ENCODE data around the gene CBFA2T3.

Gene CBFA2T3

DNA sequence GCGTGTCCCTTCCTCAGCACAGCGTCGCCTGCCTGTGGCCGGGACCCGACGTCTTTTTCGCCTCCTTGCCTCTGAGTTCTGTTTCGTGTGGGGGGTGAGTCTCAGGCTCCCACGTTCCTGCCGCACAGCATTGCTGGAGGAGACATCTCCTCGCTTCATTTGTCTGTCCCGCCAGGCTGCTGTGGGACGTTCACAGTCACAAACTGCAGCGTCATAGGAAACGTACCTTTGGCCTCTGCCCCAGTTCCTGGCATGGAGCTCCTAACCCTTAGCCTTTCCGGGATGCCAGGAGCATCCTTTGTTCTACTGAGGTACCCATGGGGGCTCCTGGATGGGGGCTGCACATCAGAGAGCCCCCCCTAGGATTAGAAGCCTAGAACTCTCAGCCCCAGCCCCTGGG, 18.2 kb upstream of the CBFA2T3 start:
- DNase-seq: no peak

DNA sequence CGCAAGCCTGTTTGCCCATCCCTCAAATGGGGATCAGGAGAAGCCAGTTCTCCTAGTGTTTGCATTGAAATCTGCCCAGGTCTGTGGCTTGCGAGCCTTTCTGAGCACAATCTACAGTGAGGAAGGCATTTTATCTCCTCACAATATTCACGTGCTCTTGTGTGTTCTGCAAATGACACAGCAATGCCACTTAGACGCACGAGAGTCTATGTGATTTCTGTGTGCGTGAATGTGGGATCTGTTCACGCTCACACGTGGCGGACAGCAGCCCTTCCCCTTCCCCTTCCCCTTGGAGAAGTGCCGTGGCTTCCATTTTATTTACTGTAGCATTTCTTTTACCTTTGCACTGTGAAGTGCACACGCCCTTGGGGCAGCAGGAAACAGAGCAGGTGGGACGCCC, 17.7 kb upstream of the CBFA2T3 start:
- DNase-seq: no peak

DNA sequence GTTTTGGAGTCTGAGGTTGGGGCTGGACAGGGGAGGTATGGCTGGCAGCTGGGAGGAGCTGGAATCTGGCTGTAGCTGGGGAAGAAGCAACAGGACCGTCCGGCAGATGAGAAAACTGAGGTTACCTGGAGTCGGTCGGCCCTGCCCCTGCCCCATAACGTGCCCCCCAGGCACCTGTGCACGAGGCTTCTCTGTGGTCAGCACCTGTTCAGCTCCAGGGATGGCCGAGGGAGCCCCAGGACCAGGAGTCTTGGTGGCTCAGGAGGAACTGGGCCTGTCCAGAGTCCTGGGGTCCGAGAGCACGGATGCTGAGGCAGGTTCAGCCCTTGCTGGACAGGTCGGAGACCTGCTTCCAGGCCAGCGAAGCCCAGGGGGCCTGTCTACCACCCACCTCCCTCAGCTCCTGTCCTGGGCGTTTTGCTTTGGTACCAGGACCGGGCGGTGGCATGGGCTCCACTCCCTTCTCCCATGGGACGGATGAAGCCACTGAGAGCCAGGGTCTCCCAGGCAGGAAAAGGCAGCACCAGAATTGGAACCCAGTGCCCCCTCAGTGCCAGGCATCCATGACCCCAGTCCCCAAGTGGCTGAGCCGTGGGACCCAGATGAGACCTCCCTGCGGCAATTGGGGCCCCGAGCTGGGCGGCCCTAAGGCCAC, 17.1 kb upstream of the CBFA2T3 start:
- no peak for DNase-seq

DNA sequence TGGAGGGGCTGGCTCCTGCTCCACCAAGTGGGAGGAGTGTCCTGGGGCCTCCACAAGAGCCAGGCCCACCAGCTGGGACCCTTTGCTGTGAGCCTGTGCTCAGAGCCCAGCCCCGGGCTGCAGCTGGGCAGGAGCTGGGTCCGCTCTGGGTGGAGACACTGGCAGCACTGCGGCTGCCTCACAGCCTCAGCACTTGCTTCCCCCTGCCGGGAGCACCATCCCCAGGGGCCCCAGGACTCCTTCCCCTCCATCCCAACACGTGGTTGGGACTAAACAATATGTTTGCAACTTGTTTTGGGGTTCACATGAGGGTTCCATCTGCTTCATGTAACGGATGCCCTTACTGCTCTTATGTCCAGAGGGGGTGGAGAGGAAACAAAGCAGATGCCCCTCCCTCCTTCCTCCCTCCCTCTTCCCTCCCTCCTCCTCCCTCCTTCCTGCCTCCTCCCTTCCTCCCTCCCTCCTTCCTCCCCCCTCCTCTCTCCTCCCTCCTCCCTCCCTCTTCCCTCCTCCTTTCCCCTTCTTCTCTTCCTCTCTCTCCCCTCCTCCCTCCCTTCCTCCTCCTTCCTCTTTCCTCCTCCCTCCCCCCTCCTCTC, 16.3 kb upstream of the CBFA2T3 start:
- DNase-seq: no peak

DNA sequence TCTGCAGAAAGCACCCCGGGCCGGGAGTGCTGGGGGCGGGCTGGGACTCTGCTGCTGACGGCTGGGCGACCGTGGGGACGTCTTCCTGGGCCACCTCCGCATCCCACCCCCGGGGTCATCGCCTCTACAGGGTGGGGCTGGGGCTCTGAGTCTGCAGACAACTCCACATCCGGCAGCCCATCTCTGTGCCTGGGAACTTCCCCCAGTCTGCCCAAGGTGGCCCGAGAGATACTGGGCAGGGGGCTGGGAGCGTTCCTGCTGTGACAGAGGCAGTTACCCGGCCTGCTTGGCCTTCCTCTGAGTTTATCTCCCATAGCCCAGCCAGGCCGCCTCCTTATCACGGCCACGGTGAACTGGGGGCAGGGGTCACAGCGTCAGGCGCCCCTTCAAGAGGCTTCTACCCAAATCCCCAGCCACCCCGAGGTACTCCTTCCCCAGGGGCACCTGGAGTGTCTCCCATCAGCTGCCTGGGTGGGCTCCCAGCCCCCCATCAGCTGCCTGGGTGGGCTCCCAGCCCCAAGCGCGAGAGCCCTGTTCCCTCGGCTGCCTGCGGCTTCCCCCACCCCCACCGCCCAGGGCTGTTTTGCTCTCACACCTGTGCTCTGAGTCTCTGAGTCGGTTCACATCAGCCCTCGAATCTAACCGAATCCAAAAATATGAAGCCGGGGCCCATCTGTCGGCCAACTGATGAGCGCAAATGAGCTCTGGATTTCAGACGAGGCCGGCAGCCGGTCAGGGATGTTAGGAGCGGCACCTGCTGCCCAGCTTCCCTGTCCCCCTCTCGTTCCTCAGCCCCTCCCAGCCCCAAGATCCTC, 15.6 kb upstream of the CBFA2T3 start:
- peak; percentile 81 for DNase-seq

DNA sequence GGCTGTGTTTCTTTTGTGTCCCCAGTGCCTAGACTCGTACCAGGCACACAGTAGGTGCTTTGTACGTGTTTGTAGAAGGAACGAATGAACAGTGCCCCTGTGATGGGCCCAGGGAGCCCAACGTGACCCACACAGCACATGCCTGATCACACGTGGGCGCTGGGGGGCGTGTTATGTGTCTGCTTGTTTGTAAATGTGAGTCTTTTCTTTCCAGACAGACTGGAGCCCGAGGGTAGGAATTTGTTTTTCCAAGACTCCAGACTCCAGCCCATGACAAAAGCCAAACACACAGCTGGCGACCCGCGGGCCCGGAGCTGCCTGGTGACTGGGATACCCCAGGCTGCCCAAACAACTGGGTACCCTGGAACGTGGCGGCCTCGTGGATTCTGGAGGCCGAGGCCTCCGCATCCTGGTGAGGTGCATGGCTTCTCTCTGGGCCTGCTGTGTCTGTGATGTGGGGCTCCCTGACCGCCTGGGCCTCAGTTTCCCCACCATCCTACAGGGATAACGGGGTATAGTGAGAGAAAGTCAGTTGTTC, 14.9 kb upstream of the CBFA2T3 start:
- no peak for DNase-seq

DNA sequence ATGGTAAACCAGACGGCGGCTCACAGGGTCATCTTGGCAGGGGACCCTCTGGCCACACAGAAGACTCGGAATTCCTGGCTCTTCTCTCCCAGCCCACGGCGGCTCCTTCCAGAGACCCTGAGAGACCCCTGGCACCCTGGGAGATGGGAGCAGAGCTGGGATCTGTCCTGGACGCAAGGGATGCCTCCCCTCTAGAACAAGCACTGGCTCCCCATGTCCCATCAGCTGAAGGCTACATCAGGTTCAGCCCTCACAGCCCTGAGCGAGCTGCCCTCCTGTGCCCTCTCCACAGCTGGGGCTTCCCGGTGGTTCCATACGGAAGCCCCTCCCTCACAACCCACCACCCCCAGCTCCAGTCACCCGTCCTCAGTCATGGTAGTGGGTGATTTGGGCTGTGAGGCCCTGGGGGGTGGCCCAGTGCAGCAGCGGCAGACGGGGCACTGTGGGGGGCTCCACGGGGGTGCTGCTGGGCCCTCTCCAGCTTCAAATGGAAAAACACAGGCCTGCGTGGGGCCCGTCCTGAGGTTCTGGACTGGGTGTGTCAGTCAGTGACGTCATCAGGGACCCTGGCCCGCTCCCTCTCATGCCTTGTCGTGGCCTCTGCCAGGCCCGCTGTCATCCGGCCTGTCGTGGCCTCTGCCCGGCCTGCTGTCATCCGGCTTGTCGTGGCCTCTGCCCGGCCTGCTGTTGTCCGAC, 13.0 kb upstream of the CBFA2T3 start:
- DNase-seq: no peak

DNA sequence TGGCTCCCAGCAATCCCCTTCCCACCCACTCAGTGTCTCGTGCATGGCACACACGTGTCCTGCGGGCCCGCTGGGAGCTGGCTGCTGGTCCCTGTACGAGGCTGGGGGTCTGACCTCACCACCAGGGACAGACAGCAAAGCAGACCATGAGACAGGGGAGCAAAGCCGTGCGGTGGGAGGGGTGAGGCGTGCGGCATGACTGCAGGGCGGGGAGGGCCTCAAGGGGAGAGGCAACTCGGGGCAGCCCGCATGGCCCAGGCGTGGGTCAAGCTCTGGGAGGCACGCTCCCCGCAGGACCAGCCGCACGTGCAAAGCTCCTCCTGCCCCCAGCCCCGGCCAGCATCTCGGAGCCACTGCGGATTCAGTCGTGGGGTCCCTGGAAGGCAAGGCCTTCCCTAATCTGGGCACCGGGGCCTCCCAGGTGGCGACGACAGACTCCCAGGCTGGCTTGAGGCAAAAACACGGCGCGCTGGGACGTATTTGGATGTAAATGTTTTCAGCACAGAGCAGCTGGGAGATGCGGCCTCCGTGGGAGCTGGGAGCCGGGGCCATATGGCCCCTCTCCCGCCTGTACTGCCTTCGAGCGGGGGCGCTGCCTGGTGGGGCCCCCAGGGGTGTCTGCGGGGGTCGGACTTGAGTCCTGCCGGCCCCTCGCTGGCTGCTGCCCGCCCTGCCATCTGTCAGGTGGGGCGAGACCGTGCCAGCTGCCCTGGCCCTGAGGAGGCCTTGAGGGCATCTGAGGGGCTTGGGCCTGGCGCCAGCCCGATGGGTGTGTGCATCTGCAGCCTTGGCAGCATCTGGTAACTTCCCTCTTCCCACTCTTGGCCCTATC, 12.2 kb upstream of the CBFA2T3 start:
- DNase-seq: peak; percentile 95

DNA sequence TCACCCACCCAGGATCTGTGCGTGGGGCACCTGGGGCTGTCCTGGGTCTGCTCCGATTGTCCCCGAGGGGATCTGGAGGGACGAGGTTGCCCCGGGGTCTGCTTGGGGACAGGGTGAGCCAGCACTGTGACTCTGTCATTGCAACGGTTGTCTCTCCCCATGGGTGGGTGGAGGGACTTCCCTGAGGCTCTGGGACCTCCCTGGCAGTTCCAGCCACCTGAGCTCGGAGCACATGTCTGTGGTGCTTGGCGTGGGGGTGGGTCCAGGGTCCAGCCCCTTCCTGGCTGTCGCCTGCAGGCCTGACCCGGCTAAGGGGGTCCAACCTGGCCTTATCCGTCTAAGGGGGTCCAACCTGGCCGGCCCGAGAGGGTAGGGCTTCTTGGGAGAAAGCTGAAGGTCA, 8.5 kb upstream of the CBFA2T3 start:
- DNase-seq: no peak

DNA sequence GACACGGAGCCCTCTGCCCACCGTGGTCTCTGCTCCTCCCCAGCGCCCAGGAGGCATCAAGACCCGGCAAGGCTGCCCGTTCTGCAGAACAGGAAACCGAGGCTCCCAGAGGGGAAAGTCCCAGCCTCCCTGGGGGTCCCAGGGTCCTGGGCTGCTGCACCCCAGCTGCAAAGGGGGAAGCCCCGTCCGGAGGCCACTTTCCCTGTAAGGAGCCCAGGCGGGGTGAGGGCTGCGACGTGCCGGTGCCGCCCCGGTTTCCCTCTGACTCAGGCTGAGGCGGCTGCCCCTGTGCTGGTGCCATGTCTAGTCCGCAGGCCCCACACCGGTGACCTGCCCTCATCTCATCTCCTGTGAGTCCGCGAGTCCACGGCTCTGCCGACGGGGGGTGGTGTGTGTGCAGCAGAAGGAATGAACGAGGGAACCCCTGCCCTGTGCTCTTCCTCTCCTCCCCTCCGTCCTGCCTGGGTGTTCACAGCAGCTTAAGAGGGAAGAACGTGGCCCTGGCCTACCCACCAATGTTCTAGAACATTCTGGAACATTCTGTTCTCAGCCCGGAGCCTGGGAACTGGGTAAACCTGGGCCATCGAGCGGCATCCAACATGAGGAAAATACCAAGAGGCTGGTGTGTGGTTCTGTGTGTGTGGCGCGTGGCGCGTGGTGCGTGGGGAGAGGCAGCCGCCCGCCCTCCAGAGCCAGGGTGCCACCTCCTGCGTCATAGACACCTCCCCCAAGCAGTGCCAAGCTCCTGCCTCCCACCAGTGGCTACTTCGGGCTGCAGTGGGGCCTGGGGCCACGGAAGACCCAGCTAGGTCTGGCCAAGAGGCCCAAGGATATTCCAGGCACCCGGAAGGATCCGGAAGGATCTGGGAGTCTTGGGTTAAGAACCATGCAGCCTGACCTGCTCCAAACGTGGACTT, 7.0 kb upstream of the CBFA2T3 start:
- no peak for DNase-seq

DNA sequence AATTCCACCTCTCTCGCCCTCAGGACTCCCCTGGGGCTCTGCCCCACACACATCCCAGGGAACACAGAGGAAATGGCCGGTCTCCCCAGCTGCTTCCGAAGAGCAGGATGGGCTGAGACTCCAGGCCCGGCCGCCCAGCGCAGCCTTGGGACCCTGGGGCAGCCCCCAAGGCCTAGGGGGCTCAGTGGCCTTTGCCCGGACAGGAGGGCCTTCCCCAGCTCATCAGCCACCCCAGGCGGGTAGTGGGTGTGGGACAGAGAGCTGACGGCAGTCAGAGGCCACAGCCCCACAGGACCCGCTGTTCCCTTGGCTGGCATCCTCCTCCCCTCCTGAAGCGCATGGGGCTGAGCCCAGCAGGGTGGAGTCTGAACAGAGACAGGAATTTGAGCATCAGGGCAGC, 6.2 kb upstream of the CBFA2T3 start:
- no peak for DNase-seq

DNA sequence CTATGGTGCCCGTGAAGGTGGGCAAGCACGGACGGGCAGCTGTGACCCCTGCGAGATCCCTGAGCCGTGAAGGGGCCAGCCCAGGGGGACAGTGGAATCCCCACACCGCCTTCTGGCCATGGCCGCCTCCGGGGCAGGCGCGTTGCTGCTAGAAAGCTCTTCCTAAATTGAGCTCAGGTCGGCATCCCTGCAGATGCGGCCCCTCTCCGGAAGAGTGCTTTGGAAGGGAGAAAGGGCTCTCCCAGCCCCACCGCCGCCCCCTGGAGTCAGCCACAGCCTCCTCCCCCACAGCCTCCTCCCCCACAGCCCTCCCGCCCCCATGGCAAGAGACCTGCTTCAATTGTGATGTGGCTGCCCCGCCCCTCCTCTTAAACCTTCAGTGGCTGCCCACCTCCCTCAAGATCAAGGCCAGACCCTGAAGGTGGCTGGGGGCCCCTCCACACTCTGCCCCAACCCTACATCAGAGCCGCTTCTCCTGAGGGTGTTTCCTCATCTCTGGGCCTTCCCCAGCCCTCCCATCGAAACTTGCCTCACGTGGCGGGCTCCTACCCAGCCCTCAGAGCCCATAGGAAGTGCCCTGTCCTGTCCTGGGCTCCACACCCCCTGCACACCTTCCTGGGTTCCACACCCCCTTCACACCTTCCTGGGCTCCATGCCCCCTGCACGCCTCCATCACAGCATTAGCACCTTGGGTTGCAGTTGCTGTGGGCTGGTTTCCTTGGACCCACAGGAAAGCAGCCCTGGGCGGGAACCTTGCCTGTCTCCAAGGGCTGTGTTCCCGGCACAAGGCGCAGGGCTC, 5.5 kb upstream of the CBFA2T3 start:
- no peak for DNase-seq

DNA sequence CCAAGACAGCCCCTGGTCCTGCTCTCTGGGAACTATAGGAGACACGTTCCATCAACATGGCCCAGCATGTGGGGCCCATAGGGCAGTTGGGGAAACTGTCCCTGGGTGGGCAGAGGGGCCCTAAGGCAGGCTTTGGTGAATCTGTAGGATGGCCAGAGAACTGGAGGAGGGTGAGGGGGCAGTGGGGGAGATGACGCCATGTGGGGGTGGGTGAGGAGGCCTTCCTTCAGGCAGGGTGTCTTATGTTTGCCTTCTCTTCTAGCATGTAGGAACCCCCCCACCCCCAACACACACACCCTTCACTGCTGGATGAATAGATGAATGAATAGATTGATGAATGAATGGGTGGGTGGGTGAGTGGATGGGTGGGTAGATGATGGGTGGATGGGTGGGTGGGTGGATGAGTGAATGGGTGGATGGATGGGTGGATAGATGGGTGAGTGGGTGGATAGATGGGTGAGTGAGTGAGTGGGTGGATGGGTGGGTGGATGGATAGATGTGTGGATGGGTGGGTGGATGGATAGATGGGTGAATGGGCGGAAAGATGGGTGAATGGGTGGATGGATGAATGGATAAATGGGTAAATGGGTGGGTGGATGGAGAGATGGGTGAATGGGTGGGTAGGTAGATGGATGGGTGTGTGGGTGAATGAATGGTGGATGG, 2.5 kb upstream of the CBFA2T3 start:
- DNase-seq: no peak

DNA sequence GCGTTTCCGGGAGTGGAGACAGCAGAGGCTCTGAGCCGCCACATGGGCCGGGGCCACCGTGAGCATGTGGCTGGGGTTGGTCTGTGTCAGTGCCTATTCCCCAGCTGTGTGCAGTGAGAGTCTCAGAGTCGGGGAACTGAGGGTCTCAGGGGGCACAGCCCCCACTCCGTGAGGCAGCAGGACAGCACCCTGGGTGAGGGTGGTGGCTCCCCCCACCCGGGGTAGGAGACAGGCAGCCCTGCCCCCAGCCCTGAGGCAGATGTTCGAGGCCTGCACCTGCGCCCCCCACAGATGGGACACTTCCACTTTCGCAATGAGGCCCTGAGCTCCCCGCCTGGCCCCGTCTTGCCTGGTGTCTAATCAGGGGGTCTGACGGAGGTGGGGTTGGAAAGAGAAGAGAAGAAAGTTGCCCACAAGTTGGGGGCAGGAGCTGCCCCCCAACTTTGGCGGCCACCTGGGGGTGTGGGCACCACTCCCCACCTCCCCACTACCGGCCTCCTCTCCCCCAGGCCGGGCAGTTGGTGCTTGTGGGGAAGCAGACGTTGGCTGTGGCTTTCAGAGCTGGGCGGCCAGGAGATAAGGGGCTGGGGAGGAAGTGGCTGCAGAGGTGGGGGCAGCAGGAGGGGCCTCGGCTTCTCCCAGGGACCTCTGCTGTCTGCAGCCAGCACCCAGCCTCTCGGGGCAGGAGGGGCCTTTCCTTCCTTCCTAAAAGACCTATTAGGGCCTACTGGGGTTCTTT, 1.8 kb upstream of the CBFA2T3 start:
- DNase-seq: no peak

DNA sequence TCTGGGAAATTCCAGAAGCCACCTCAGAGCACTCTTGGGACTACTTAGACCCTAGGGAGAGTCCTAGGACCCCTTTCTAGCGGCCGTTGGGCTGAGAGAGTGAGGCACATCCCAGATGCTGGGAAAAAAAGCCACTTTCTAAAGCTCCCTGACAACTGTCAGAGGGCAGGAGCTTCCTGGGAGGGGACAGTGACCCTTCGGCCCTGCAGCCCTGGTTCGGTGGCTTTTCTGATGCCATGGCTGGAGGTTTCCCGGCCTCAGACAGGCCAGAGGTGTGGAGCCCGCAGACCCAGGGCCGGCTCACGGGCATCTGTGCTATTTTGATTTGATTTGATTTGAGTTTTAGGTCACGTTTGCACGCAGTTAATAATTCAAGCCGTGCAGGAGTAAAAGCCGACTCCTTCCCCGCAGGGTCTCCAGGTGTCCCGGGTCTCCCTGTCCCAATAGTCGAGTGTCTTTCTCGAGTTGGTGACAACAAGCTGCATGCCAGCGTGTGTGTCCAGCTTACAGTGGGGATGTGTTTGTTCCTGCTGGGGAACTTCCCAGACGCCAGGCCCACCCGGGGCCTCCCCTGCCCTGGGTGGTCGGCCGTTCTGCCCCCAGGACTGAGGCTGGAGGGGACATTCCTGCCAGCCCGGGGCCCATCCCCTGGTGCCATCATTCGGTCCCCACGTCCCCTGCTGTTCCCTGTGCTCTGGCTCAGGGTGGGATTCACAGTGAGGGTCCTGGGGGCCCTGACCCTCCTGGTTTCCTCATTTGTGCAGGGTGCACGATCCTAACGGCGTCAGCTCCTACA, 1.0 kb upstream of the CBFA2T3 start:
- DNase-seq: no peak

DNA sequence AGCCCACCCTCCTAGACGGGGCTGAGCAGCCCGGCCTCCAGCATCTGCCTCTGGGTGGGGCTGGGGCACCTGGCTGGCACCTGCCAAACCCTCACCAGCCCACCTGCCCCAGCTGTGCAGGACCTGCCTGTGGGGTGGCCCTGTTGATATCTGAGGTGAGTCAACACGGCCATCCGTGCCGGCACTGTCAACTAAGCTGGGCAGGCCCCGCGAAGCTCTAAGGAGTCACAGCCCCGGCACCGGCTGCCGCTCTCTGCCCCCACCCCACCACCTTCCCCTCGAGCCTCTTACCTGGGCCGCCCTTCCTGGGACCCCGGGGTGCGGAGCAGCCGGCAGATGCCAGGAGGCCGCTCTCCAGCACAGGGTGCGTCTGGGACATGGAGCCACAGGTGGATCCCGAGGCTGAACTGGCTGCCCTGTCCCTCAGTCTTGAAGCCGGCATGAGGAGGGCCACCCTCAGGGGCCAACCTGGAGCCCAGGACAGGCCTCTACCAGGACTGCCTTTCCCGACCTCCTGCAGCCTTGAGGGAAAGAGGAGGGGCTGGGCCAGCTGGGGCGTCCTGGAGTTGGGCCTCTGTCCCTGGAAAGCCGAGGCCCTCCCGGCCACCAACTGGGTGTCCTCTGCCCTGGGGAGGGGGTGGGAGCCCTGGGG, 515 bp downstream of the CBFA2T3 start:
- DNase-seq: no peak

DNA sequence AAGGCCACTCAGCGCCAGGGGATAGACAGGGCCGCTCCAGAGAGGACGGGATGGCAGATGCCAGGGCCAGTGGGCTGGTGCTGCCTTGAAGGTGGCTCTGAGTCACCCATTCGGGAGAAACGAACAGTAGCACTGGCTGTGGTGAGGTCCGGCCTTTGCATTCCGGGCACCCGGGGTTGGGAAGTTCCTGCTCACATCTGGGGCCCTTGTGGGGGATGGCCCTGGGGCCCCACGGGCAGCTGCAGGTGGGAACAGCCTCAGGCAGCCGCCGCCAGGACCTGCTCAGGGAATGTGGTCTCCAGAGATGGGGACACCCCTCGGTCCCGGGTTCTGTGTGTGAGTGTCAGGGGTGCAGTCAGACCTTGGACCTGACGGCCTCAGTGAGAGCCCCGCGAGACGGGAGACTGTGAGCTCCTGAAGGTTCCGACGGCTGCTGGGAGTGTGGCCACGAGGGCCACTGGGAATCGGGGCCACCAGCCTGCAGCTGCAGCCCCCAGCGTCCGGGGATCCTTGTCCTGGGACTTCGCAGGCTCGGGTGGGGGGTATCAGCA, 1.4 kb downstream of the CBFA2T3 start:
- no peak for DNase-seq

DNA sequence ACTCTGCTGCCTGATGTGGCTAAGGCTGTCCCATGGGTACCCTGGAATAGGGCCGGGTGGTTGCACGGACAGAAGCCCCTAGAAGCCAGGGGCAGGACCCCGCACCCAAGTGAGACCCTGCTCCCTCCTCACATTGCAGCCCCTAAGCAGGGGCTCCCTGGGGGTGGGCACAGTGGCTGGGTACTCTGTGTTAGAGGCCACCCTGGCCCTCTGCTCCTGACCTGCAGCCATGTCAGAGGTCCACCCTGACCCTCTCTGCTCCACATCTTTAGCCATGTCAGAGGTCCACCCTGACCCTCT, 2.1 kb downstream of the CBFA2T3 start:
- no peak for DNase-seq

Measured in DMS 273 treated with DMSO at 0.1 percent for 48 hours (cell line).